Activated CD4-positive, alpha-beta T cell treated with anti-CD3 and anti-CD28 coated beads for 48 hours (primary cell): ENCODE results near the gene IL11.

Source experiments
- DNase-seq: peaks from one replicate; pipeline ENCODE4 v3.0.0-alpha.2; 2020

Gene IL11

DNA sequence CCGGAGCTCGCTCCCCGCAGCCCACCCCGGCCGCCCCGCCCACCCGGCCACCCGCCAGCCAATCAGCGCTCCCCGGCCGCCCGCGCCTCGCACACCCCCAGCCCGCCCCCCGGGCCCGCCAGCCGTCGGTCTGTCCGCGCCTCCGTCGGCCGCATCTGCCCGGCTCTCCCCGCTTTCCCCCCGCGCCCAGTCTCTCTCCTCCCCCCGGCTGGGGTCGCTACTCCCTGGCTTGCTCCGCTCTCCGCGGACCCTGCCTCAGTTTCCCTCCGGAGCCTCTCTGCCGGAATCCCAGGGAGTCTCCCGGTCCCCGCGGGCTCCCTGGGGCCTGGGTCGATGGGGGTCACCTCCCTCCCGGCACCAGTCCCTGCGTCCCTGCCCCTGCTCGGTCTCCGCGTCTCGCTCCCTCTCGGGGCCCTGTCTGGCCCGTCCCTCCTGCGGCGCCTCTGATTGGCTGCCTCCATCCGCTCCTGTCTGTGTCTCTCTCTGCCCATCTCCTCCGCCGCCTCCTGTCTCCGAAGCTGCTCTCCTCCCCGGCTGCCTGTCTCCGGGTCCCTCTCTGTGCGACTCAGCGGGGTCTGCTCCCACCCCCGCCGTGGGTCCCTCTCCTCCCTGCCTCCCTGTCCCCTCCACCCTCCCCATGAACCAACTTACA lies 484 bp downstream of the IL11 start:
- DNase-seq, result peak; percentile 61

- peak; percentile 42 for DNase-seq
Observed at GRCh38 chr19:55368701-55369563, 1.3 kb downstream of the IL11 start.

DNA sequence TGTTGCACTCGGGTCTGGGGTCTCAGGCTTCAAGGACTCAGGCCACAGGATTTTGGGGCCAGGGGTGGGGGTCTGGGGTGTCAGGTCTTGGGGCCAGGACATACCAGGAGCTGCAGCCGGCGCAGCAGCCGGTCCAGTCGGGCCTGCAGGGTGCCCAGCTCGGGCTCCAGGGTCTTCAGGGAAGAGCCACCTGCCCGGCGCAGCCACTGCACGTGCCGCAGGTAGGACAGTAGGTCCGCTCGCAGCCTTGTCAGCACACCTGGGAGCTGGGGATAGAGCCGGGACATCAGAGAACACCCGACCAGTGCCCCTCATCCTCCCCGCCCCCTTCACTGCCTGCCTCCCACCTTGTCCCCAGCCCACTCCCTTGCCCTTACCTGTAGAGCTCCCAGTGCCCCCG lies 2.2 kb downstream of the IL11 start:
- DNase-seq, result no peak

DNA sequence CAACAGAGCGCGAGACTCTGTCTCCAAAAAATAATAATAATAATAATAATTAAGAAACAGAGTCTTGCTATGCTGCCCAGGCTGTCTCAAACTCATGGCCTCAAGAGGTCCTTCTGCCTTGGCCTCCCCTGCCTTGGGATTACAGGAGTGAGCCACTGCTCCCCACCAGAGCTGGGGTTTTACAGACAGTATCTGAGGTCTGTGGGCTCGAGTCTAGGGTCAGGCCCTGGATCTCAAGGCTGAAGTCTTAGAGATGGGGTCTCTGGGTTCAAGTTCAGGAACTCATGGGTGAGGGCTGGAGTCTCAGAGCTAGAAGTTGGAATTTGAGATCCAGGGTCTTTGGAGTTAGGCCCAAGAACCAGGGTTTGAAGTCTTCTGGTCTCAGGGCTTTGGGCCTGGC lies 3.5 kb downstream of the IL11 start:
- DNase-seq, result no peak

DNA sequence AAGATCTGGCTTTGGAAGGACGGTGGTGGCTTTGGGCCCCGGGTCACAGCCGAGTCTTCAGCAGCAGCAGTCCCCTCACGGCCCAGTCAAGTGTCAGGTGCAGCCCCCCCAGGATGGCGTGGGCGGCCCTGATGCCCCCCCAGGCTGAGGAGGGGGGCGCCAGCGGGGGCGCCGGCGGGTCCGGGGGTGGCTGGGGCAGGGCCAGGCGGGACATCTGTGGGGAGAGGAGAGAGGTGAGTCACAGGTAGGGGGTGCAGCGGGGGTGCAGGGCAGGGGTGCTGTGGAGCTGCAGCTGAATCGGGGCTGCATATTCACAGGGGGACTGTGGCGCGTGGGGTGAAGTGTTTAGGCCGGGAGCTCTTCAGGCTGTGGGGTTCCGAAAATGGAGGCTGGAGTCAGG lies 4.3 kb downstream of the IL11 start:
- no peak for DNase-seq

DNA sequence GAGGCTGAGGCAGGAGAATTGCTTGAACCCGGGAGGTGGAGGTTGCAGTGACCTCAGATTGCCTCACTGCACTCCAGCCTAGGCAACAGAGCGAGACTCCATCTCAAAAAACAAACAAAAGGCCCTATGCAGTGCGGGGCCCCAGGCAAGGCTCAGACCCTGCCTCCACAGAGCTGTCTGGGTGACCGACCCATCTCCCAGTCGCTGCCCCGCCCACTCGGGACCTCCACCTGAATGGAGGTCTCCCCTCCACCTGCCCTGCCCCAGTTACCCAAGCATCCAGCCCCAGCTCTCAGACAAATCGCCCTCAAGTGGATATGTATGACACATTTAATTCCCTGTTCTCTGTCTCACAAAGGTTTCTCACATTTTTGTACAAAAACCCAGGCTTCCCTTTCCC lies 5.0 kb downstream of the IL11 start:
- no peak for DNase-seq

- DNase-seq, result no peak
Observed at GRCh38 chr19:55362990-55363716, 7.1 kb downstream of the IL11 start, which contains the start of gene GARIN5B. GARIN5B (minus strand) TSS chr19:55363260; CDS start chr19:55363066, 194 bp downstream.

- DNase-seq, result no peak
Observed at GRCh38 chr19:55362174-55362989, 7.9 kb downstream of the IL11 start.

- no peak for DNase-seq
Observed at GRCh38 chr19:55360902-55361301, 9.4 kb downstream of the IL11 start.

GRCh38 chr19:55358943-55359908 lies 11.0 kb downstream of the IL11 start:
- DNase-seq, result no peak

DNA sequence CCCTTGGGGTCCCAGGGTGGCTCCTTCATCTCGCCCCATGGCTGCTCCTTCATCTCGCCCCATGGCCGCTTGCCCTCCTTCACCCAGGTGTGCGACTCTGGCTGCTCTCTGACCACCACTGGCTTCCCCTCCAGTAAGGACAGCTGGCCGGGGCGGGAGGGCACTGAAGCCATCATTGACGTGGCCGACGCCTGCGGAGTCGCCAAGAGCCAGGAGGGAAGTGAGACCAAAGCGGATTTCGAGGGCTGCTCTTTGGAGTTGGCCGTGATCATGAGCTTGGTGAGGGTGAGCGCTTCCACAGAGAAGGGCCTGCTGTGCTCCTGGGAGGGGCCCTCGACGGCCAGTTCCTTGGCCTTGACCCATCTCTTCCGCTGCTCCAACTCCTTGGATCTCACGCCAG lies 11.8 kb downstream of the IL11 start:
- DNase-seq, result no peak

DNA sequence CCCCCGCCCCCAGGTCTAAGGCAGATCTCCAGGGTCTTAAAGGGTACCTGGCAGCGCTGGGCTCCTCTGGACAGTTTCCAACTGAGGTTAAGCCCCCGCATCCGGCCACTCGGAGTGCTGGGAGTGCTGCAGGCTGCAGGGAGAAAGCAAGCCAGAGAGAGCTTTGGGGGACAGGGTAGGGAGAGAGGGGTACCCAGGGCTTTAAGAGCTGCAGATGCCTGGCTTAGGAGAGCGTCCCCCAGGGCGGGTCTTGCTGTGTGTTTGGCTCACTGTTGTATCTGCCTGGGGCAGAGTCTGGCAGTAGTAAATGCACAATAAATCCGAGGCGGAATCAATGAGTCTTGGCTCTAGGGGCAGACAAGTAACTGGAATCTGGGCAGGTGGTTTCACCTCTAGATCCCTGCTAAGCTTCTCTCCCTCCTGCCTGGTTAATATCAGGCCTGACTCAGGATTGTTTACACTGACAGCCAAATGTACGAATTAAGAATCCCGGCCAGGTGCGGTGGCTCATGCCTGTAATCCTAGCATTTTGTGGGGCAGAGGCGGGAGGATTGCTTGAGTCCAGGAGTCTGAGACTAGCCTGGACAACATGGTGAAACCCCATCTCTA lies 14.9 kb downstream of the IL11 start:
- no peak for DNase-seq

DNA sequence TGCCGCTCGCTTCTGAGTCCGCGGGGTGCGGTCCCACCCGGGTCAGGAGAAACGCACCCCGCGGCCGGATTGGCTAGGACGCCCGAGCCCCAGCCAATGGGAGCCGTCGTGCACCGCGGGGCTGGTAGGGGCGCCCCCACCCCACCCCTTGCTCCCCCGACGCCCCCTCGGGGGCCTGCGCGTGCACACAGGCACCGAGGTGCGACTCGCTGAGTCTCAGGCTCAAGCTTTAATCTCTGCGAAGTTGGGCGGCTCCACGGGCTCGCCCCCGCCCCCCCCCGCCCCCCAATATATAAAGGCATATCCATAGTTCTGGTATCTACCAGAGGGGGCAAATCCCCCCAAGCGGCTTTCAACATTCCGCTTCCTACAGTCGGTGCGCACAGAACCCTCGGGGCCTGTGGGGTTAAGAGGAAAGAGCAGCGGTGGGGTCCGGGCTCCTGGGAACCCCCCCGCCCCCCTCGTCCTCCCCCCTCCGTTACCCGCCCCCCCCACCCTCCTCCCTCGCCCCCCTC lies 15.5 kb downstream of the IL11 start, which contains the start of gene COX6B2:
Gene COX6B2, minus strand, starts transcription at position 22 of the 515 bp plus-strand sequence. CDS start 198 bp downstream, outside the sequence.
- no peak for DNase-seq

DNA sequence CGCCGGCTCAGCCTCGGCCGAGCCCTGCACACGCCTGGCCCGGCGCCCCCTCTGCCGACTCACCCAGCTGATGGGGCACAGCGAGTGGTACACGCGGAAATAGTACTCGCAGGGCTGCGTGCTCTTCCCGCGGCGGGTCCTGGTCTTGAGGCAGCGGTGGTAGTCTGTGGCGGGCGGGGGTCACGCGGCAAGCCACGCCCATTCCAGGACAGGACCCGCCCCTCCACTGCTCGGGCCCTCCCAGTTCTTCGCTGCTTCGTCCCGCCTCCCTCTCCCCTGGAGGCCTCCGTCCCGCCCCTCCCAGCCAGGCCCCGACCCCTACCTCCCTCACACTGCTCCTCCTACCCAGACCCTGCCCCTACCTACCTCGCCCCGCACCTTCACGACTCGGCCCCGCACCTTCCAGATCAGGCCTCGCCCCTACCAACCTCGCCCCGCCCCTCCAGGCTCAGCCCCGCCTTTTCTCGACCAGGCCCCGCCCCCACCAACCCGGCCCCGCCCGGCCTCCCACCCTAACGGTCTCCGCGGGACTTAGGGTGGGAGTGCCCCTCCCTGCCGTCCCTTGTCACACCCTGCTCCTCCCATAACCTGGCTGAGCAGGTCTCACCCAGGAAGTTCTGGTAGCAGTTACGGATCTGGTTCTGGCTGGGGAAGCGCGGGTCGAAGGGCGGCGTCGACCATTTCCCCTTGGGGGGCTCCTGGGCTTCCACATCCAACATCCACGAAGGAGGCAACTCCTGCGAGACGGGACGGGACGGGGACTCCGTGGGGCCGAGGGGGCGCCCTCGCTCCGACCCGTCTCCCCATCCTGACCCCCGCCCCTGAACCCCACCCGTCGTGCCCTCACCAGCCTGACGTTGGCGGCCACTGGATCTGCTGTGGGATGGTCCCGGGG lies 16.2 kb downstream of the IL11 start:
- peak; percentile 67 for DNase-seq

DNA sequence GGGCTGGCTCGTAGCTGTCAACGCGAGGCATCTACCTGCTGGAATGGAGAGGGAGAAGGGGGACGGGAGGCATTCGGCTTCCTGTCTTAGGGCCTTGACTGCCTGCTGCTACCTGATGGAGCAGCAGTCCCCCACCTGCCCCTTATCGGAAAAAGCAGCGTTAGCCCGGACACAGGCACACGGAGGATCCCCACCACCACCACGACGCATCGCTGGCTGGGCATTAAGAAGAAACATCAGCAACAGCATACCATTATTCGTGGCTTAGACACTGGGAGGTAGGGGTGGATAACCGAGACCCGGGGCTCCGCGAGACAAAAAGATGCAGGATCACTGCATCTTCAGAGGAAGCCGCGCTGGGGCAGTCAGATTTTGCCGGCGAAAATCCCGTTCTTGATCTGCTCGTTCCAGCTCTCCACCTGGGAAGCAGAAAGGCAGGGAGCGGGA lies 16.9 kb downstream of the IL11 start:
- DNase-seq, result no peak

DNA sequence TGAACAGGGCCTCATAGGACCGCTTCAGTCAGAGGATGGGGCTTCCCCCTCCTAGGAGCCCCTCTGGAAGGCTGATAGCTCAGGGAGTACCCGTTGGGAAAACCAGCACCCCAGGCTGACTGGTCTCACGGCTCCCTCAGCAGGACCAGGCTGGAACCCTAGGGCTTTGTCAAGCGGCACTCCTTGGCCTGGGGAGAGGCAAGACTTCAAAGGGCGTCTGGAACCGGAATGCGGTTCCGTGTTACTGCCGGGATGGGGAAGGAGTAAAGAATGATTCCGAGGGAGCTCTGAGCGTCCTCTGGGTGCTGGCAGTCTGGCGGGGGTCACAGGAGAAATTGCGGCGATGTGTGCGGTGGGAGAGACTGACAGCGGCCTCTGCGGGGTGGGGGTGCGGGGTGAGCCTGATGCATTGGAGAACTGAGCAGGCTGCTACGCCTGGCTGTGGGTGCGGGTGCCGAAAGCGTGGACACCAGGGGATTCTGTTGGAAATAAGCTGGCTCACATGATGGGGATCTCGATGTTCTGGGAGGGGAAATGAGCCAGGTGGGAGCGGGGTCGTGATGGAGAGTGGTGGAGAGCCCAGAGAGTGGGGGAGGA lies 17.6 kb downstream of the IL11 start:
- no peak for DNase-seq

DNA sequence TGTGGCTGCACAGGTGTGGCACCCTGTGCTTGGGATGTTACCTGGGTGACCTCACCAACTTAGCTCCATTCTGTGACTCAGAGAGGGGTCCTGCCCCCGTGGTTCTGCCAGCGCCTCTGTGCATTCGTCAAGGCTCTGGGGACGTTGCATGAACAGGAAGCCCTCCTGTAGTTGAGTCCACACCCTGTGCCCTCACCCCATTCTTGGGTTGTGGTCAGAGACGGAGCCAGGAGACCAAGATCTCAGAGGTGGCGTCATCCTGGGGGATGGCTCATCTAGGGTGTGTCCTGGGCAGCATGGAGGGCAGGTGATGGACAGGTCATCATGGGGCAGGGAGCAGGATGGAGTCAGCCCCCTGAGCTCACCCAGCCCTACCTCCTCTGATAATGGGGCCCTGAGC lies 18.2 kb downstream of the IL11 start:
- DNase-seq, result no peak

DNA sequence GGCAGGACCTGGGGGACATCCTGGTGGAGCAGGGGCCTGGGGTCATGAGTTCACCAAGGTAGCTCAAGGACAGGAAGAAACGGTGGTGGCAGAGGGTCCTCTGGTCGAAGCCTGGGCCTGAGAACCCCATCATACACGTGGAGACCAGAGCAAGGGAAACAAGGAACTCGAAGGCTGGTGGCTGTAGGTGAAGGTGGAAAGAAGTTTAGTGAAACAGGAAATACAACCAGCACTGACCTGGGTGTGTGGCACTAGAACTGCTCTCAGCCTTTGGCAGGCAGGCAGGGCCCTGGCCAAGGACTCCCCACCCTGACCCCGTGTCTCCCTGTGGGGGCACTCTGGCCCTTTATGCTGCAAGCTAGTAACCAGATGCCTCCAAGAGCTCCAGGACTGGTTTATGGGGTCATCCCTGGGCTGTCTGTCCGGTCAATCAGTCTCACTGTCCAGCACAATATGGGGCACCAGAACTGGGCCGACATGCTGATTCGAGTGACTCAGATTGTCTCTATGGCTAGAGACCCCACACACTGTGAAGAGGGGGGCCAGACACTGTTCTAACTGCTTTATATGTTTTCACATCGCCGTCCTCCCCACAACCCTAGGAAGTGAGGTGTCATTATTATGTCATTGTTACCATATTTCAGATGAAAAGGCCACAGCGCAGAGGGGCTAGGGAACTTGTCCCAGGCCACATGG lies 19.5 kb downstream of the IL11 start:
- no peak for DNase-seq
